Measurements from ENCODE around the gene SMIM10.
A peak's percentile ranks its signal among the peaks of the same experiment; 100 is the strongest.
"Not testable (repeated sequence)": the region's sequence is repeated elsewhere in the genome, so short reads cannot be mapped to it uniquely, and the experiment has no call there.

The SMIM10 gene

GRCh38 chrX:134990801-134991481 is at the start of gene SMIM10:
TSS of gene SMIM10 (plus strand) at chrX:134990991. CDS start at chrX:134991096, 105 bp downstream.
- peak; percentile 10 to 24 for DNase-seq (ENCODE audit: low read depth in 2 of 2)

GRCh38 chrX:134946364-134946763 is 44.4 kb upstream of the SMIM10 start:
- DNase-seq (ENCODE audit: low read depth in 2 of 2) = not testable (repeated sequence)

GRCh38 chrX:134948333-134949241 is 42.2 kb upstream of the SMIM10 start:
- DNase-seq (ENCODE audit: low read depth in 2 of 2) = no peak

- DNase-seq (ENCODE audit: low read depth in 2 of 2) = no peak
Observed at GRCh38 chrX:134949271-134949670, 41.5 kb upstream of the SMIM10 start.

GRCh38 chrX:134957836-134958235 is 33.0 kb upstream of the SMIM10 start:
- no peak for DNase-seq (ENCODE audit: low read depth in 2 of 2)

- DNase-seq (ENCODE audit: low read depth in 2 of 2) = not testable (repeated sequence)
Observed at GRCh38 chrX:134960366-134960765, 30.4 kb upstream of the SMIM10 start.

GRCh38 chrX:134963041-134963440 is 27.8 kb upstream of the SMIM10 start:
- no peak for DNase-seq (ENCODE audit: low read depth in 2 of 2)

GRCh38 chrX:134969726-134970125 is 21.1 kb upstream of the SMIM10 start:
- no peak for DNase-seq (ENCODE audit: low read depth in 2 of 2)

- no peak for DNase-seq (ENCODE audit: low read depth in 2 of 2)
Observed at GRCh38 chrX:134971926-134972325, 18.9 kb upstream of the SMIM10 start.

GRCh38 chrX:134975516-134975915 is 15.3 kb upstream of the SMIM10 start:
- no peak for DNase-seq (ENCODE audit: low read depth in 2 of 2)

GRCh38 chrX:134981910-134982309 is 8.9 kb upstream of the SMIM10 start:
- DNase-seq (ENCODE audit: low read depth in 2 of 2) = no peak

- no peak for DNase-seq (ENCODE audit: low read depth in 2 of 2)
Observed at GRCh38 chrX:134982748-134983147, 8.0 kb upstream of the SMIM10 start.

- no peak for DNase-seq (ENCODE audit: low read depth in 2 of 2)
Observed at GRCh38 chrX:134985479-134985878, 5.3 kb upstream of the SMIM10 start.

- no peak for DNase-seq (ENCODE audit: low read depth in 2 of 2)
Observed at GRCh38 chrX:134990475-134990800, 353 bp upstream of the SMIM10 start.

- DNase-seq (ENCODE audit: low read depth in 2 of 2) = no peak
Observed at GRCh38 chrX:134997646-134998045, 6.9 kb downstream of the SMIM10 start.

GRCh38 chrX:134998246-134998645 is 7.5 kb downstream of the SMIM10 start:
- no peak for DNase-seq (ENCODE audit: low read depth in 2 of 2)

- no peak for DNase-seq (ENCODE audit: low read depth in 2 of 2)
Observed at GRCh38 chrX:134999469-134999868, 8.7 kb downstream of the SMIM10 start.

- no peak for DNase-seq (ENCODE audit: low read depth in 2 of 2)
Observed at GRCh38 chrX:135000516-135000915, 9.7 kb downstream of the SMIM10 start.

- peak; percentile 78 to 82 for DNase-seq (ENCODE audit: low read depth in 2 of 2)
Observed at GRCh38 chrX:135003876-135004623, 13.3 kb downstream of the SMIM10 start.

- DNase-seq (ENCODE audit: low read depth in 2 of 2) = no peak
Observed at GRCh38 chrX:135006187-135006586, 15.4 kb downstream of the SMIM10 start.

- DNase-seq (ENCODE audit: low read depth in 2 of 2) = no peak
Observed at GRCh38 chrX:135009057-135009610, 18.3 kb downstream of the SMIM10 start.

GRCh38 chrX:135009838-135010237 is 19.0 kb downstream of the SMIM10 start:
- DNase-seq (ENCODE audit: low read depth in 2 of 2) = no peak
